ENCODE measurements around the gene FBXO2.

Gene FBXO2

DNA sequence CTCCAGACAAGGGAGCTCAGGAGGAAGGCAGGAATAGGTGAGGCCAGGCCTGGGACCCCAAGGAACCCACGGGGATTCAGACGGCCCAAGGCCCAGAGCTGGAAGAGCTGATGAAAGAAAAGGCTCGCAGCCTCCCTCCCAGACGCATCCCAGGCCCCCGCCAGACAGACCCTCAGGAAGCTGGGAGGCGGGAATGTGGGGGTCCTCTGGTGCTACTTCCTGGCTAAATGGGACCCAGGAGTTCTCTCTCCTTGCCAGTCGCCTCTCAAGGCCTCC is 430 bp downstream of the FBXO2 start:
- FAIRE-seq, result no peak

DNA sequence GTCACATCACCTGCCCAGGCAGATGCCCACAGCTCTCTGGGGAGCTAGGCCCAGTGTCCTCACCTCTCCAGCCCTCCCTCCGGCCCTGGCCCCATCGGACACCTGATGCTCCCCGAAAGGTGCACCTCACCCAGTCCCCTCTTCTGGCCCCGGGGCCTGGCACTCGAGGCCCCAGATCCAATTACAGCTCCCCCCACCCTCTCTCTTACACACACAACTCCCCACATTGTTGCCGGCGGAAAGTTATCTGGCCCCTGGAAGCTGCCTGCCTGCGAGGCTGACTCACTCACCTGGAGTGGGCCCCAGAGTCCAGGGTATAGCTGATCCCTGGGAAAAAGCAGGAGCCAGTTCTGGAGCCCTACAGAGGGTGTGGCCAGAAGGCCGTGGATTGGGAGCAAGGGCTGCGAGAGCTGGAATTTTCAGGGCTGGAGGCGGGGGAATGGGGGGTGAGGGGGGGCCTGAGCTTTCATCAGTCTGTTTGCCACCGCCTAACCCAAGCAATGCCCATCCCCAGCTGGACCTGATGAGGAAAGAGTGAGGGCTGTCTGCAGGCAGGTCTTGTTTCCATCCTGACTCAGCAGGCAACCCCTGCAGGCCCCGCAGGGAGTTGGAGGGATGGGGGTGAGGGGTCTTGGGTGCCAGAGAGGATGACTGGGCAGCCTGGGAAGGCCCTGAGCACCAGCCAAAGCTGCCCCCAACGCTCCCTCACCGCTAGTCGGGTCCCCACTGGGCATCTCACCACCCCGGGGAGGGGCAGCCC is 948 bp downstream of the FBXO2 start:
- no peak for TF ChIP-seq POLR2A (IDR thresholded peaks at IDR 0.05; ENCODE audit: low read depth, low read length)
- no peak for TF ChIP-seq POU2F2 (IDR thresholded peaks at IDR 0.05; ENCODE audit: low read depth, low read length)
- no peak for TF ChIP-seq TAF1 (IDR thresholded peaks at IDR 0.05; ENCODE audit: low read depth, low read length)
- no peak for TF ChIP-seq POLR2AphosphoS5 (IDR thresholded peaks at IDR 0.05; ENCODE audit: low read depth, low read length)
- no peak for TF ChIP-seq SPI1 (IDR thresholded peaks at IDR 0.05; ENCODE audit: low read depth, low read length)
- TF ChIP-seq PAX5 (IDR thresholded peaks at IDR 0.05; ENCODE audit: insufficient read depth, low read length, severe bottlenecking), result no peak
- FAIRE-seq (no peak), DNase-seq (ENCODE audit: insufficient read length, low spot score) (no peak)

More for the DNA sequence above, 430 bp downstream of the FBXO2 start:
- no peak for DNase-seq (ENCODE audit: insufficient read length, low spot score)
- no peak for TF ChIP-seq TAF1 (IDR thresholded peaks at IDR 0.05; ENCODE audit: low read depth, low read length)

DNA sequence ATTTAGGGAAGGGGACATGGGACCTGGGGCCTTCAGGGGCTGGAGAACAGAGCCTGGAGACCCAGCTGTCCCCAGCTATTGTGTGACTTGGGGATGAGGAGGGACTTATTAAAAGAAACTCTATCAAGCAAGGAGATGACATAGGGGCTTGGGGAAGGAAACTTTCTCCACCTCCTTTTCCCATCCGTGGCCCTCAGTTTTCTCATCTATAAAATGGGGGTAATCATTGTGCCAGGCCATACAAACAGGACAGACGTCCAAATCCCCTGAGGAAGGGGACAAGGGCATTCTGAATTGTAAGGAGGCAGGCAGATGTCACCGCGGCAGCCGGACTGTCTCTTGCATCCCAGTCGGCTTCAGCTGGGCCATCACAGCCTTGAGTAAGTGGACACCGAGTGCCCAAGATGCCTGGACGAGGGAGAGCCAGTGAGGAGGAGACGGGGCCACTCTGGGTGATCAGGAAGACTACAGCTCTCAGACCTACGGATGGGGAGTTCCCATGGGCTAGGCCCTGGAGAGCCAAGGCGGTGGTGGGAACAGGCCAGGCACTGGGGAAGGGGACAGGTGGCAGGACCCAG is 1.9 kb downstream of the FBXO2 start:
- FAIRE-seq, result no peak
- no peak for TF ChIP-seq PAX5 (IDR thresholded peaks at IDR 0.05; ENCODE audit: insufficient read depth, low read length, severe bottlenecking)
- TF ChIP-seq POU2F2 (IDR thresholded peaks at IDR 0.05; ENCODE audit: low read depth, low read length), result no peak
- no peak for TF ChIP-seq SPI1 (IDR thresholded peaks at IDR 0.05; ENCODE audit: low read depth, low read length)
- DNase-seq (ENCODE audit: insufficient read length, low spot score), result no peak

DNA sequence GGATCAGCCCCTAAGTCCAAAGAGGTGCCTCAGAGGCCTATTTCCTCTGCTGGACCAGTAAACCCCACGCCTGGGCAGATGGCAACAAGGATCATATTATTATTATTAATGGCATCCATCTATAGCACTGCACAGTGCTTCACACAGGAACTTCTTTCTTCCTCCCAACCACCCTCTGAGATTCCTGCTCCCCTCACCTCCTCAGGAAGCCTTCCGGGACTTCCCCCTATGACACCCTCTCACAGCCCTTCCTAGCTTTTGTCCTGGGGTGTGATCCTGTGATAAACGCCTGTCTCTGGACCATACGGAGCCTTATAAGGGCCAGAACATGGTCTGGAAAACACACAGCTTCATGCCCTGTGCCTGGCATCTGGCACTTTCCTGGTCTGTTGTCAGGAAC is 3.2 kb downstream of the FBXO2 start:
- FAIRE-seq (no peak), DNase-seq (ENCODE audit: insufficient read length, low spot score) (no peak)
- TF ChIP-seq POLR2A (IDR thresholded peaks at IDR 0.05; ENCODE audit: low read depth, low read length) (no peak), PAX5 (IDR thresholded peaks at IDR 0.05; ENCODE audit: insufficient read depth, low read length, severe bottlenecking) (no peak), SPI1 (IDR thresholded peaks at IDR 0.05; ENCODE audit: low read depth, low read length) (no peak), POU2F2 (IDR thresholded peaks at IDR 0.05; ENCODE audit: low read depth, low read length) (no peak), TAF1 (IDR thresholded peaks at IDR 0.05; ENCODE audit: low read depth, low read length) (no peak), POLR2AphosphoS5 (IDR thresholded peaks at IDR 0.05; ENCODE audit: low read depth, low read length) (no peak)

DNA sequence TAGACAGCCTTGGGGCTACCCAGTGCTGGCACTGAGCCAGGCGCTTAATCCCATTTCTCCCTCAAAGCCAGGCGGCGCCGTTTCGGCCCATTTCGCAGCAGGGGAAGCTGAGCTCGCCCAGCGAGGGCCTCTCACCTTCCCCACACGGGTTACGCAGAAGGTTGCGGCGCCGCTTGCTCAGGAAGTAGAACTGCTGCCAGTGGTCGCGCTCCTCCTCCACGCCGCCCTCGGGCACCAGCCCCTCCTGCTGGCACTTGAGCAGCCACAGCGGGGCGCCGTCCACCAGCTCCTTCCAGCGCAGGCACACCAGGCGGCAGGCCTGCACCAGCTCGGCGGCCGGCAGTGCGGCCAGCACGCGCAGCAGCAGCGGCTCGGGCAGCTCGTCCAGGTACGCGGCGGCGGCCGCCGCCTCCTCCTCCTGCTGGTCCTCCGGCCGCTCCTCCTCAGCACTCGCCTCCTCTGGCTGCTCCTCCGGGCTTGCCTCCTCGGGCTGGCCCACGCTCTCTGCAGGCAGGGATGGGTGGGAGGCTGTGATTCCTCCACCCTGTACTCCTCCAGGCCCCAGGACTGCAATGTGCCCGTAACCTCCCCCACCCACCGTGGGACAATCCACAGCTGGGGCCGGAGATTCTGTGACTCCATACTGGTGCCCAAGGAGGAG is 3.8 kb downstream of the FBXO2 start:
- DNase-seq (ENCODE audit: insufficient read length, low spot score) (peak; percentile 70), FAIRE-seq (peak; percentile 92)
- TF ChIP-seq POLR2A (IDR thresholded peaks at IDR 0.05; ENCODE audit: low read depth, low read length) (no peak), SPI1 (IDR thresholded peaks at IDR 0.05; ENCODE audit: low read depth, low read length) (no peak), POU2F2 (IDR thresholded peaks at IDR 0.05; ENCODE audit: low read depth, low read length) (no peak)

DNA sequence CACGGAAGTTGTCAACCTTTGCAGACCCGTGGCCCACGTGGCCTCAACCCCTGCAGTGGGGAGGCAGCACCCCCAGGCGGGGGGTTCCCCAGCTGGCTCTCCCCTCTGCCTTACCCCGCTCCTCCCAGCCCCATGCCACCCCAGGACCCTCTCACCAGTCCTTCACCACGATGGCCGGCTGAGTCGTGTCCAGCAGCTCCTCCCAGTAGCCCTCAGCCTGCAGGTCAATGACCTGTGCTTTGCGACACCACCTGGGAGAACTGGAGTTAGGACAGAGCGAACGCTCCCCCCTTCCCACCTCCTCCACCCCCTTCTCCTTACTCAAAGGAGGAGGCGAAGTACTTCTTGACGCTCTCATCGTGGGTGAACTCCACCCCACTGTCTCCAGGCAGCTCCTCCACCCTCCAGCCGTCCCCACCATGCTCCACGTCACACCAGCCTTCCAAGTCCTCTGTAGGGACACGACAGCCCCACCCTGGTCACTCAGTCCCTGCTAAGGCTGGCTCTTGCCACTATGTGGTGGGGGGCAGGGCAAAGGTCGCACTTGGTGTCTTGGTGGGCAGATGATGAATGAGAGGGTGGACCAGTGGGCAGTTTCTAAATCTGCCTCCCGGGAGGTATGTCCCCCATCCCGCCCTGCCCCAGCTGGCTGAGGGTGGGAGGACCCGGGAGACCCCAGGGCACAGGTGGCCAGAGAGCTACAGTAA is 4.5 kb downstream of the FBXO2 start:
- TF ChIP-seq POLR2AphosphoS5 (IDR thresholded peaks at IDR 0.05; ENCODE audit: low read depth, low read length) (no peak), POU2F2 (IDR thresholded peaks at IDR 0.05; ENCODE audit: low read depth, low read length) (no peak), PAX5 (IDR thresholded peaks at IDR 0.05; ENCODE audit: insufficient read depth, low read length, severe bottlenecking) (no peak), TAF1 (IDR thresholded peaks at IDR 0.05; ENCODE audit: low read depth, low read length) (no peak), POLR2A (IDR thresholded peaks at IDR 0.05; ENCODE audit: low read depth, low read length) (no peak), SPI1 (IDR thresholded peaks at IDR 0.05; ENCODE audit: low read depth, low read length) (no peak)
- no peak for FAIRE-seq
- DNase-seq (ENCODE audit: insufficient read length, low spot score), result no peak

DNA sequence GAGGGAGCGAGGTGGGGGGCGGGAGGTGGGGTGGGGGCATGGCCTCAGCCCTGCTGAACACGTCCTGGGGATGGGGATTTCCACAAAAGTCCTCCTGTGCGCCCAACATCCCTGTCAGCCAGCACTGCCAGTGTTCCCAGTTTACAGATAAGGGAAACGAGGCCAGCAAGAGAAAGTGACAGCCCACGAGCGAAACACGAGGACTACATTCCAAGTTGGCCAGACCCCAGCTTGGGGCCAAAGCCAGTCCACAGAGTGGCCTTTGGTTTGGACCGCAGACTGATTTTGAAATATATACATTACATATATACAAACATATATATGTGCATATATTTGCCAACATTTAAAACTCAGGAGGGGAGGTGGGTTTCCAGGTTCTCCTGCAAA is 5.0 kb downstream of the FBXO2 start:
- DNase-seq (ENCODE audit: insufficient read length, low spot score) (no peak), FAIRE-seq (no peak)
- TF ChIP-seq SPI1 (IDR thresholded peaks at IDR 0.05; ENCODE audit: low read depth, low read length) (no peak), PAX5 (IDR thresholded peaks at IDR 0.05; ENCODE audit: insufficient read depth, low read length, severe bottlenecking) (no peak), POLR2AphosphoS5 (IDR thresholded peaks at IDR 0.05; ENCODE audit: low read depth, low read length) (no peak), POU2F2 (IDR thresholded peaks at IDR 0.05; ENCODE audit: low read depth, low read length) (no peak), TAF1 (IDR thresholded peaks at IDR 0.05; ENCODE audit: low read depth, low read length) (no peak), POLR2A (IDR thresholded peaks at IDR 0.05; ENCODE audit: low read depth, low read length) (no peak)

DNA sequence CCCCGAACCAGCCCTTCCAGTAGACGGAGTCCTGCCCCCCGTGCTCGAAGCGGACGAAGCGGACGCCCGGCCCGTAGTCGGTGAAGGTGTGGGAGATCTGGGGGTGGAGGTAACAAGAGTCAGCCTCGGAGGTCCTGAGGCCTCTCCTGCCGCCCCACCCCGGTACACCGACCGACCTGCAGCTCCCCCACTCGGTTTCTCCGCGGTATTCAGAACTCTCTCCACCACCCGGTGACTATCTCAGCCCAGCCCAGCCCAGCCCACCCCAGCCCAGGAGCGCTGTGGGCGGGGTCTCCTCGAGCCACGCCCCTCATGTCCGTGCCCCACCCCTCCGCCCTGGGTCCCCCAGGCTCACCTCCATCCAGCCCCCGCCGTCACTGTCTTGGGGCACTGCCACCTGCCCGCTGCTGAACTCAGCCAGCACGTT is 5.5 kb downstream of the FBXO2 start:
- TF ChIP-seq POU2F2 (IDR thresholded peaks at IDR 0.05; ENCODE audit: low read depth, low read length) (no peak), SPI1 (IDR thresholded peaks at IDR 0.05; ENCODE audit: low read depth, low read length) (no peak), POLR2A (IDR thresholded peaks at IDR 0.05; ENCODE audit: low read depth, low read length) (no peak), POLR2AphosphoS5 (IDR thresholded peaks at IDR 0.05; ENCODE audit: low read depth, low read length) (no peak), PAX5 (IDR thresholded peaks at IDR 0.05; ENCODE audit: insufficient read depth, low read length, severe bottlenecking) (no peak), TAF1 (IDR thresholded peaks at IDR 0.05; ENCODE audit: low read depth, low read length) (no peak)
- no peak for FAIRE-seq
- DNase-seq (ENCODE audit: insufficient read length, low spot score), result no peak

DNA sequence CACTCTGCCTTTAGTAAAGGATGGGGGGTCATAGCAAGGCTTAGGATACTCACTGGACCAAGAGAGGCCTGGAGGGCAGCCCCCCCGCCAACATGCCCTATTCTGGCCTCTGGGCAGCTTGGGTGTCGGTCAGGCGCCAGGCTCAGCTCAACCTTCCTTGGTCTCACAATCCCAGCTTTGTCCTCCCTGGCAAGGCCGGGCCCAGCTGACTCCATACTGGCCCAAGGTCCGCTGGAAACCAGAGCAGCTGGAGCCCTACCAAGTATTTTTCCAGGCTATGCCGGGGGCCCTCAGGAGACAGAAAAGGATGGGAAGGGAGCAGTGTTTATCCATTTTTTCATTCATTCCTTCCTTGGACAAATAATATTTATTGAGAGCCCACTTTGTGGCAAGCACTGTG is 6.2 kb downstream of the FBXO2 start:
- TF ChIP-seq POLR2AphosphoS5 (IDR thresholded peaks at IDR 0.05; ENCODE audit: low read depth, low read length), result no peak
- TF ChIP-seq SPI1 (IDR thresholded peaks at IDR 0.05; ENCODE audit: low read depth, low read length), result no peak
- TF ChIP-seq POLR2A (IDR thresholded peaks at IDR 0.05; ENCODE audit: low read depth, low read length), result no peak
- no peak for TF ChIP-seq TAF1 (IDR thresholded peaks at IDR 0.05; ENCODE audit: low read depth, low read length)
- no peak for TF ChIP-seq POU2F2 (IDR thresholded peaks at IDR 0.05; ENCODE audit: low read depth, low read length)
- TF ChIP-seq PAX5 (IDR thresholded peaks at IDR 0.05; ENCODE audit: insufficient read depth, low read length, severe bottlenecking), result no peak
- FAIRE-seq, result no peak
- no peak for DNase-seq (ENCODE audit: insufficient read length, low spot score)
